HFF-Myc (cell line): ENCODE data around the gene LDHA.
"Not testable (repeated sequence)": the region's sequence is repeated elsewhere in the genome, so short reads cannot be mapped to it uniquely, and the experiment has no call there.

Experiments
- DNase-seq: peaks from one replicate; pipeline ENCODE4 v3.0.0-alpha.2; 2011; ENCODE audit warnings: low read depth; ENCODE audit errors: extremely low read depth
- H3K4me3 ChIP-seq: replicated peaks from 2 replicates; pipeline ENCODE4 v1.5.1; 2011; ENCODE audit warnings: low read depth, mild to moderate bottlenecking, control low read depth, low read length
- CTCF ChIP-seq: IDR thresholded peaks from 2 replicates; pipeline ENCODE4 v1.5.1; 2012; ENCODE audit warnings: mild to moderate bottlenecking, low read depth, low read length, control low read depth; ENCODE audit errors: missing control alignments

LDHA gene

GRCh38 chr11:18404062-18404461, 9.7 kb downstream of the LDHA start:
- no peak overlapping the region for H3K4me3 ChIP-seq
- no peak for TF ChIP-seq CTCF
- DNase-seq, result no peak

- not testable (repeated sequence) for DNase-seq, H3K4me3 ChIP-seq
These were observed 13.0 kb downstream of the LDHA start for GRCh38 chr11:18407400-18407799.

- no peak for DNase-seq
- no peak for TF ChIP-seq CTCF
- H3K4me3 ChIP-seq, result no peak overlapping the region
These were observed 14.4 kb downstream of the LDHA start for GRCh38 chr11:18408558-18409291.

GRCh38 chr11:18416459-18416858, 22.1 kb downstream of the LDHA start:
- TF ChIP-seq CTCF, result no peak
- no peak overlapping the region for H3K4me3 ChIP-seq

GRCh38 chr11:18419040-18419439, 24.7 kb downstream of the LDHA start:
- H3K4me3 ChIP-seq, result no peak overlapping the region
- no peak for TF ChIP-seq CTCF
- DNase-seq, result no peak

More at GRCh38 chr11:18416459-18416858, 22.1 kb downstream of the LDHA start:
- DNase-seq, result no peak

- no peak for DNase-seq
- no peak overlapping the region for H3K4me3 ChIP-seq
- no peak for TF ChIP-seq CTCF
These were observed 25.7 kb downstream of the LDHA start for GRCh38 chr11:18420067-18420466.

GRCh38 chr11:18427240-18427639, 32.9 kb downstream of the LDHA start:
- DNase-seq, result no peak
- no peak for TF ChIP-seq CTCF
- H3K4me3 ChIP-seq, result no peak overlapping the region
